ENCODE results near the gene NECTIN3. TPM values are rescaled to one million over a fixed set of nuclear protein-coding genes. Genes with fewer than 3 reads are reported as not detected.
A peak's percentile ranks its signal among the peaks of the same experiment; 100 is the strongest.

The NECTIN3 gene
- total RNA-seq, 2 experiments from 2014 or later, result 3.9 to 4.8 TPM

DNA sequence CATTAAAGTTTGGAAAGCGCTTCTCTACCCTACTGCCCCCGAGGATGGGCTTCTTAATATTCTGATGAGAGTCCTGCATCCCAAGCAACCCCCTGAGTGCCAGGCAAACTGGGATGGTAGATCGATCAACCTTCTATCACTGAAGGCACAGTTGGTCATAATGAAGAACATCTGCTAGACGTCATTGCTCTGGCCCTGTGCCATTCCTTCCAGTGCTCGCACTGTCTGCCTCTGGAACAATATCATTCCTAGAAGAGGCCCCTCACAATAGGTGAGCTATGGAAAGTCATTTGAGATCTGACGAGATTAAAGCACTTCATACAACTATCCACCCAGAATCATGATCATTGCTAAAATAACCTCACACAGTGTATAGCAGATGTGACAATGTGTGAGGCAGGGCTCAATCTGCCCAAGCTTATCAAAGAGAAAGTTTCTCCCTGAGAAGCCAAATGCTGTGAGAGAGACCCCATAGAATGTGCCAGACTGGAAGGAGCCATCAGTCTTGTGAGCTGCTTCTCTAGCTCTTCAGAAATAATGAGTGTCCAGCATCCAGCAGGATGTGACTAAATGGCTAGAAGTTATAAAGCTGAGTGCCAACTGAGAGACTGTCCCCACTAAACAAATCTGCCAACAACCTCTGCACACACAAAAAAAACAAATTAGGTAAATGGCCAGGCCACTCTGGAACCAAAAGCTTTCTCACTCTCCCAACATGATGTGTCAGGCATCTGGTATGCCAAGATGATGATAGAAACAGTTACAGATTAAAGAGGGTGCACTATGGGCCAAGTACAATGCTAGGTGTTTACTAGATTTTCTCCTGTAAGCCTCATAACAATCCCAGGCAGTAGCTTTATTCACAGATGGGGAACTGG, 165.5 kb downstream of the NECTIN3 start:
- ChIA-PET POLR2A (no interaction called here), CTCF (interaction anchor here (1.0 kb wide), 1 partner anchor 379 kb away, joined by 3 read pairs; no protein-coding TSS in a partner anchor)
- Mint-ChIP-seq H3K27ac (peak overlapping the region; percentile 71), H3K27me3 (no peaks in the 10 kb centered on the region), H3K9me3 (peaks cover 31% of the 10 kb centered on the region), H3K36me3 (ENCODE audit: low read depth) (peaks cover 26% of the 10 kb centered on the region), H3K4me1 (peaks cover 49% of the 10 kb centered on the region), H3K4me3 (no peak overlapping the region)
- no peak for DNase-seq

DNA sequence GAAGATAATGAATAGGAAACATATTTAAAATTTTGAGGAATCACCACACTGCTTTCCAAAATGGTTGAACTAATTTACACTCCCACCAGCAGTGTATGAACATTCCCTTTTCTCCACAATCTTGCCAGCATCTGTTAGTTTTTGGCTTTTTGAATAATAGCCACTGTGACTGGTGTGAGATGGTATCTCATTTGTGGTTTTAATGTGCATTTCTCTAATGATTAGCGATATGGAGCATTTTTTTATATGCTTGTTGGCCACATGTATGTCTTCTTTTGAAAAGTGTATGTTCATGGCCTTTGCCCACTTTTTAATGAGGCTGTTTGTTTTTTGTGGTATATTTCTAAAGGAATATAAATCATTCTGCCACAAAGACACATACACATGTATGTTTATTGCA, 166.3 kb downstream of the NECTIN3 start:
- H3K4me1 Mint-ChIP-seq, result peaks cover 49% of the 10 kb centered on the region
- DNase-seq, result no peak
- CTCF ChIA-PET, result no interaction called here
- peaks cover 29% of the 10 kb centered on the region for H3K36me3 Mint-ChIP-seq (ENCODE audit: low read depth)
- peak overlapping the region; percentile 19 for H3K27ac Mint-ChIP-seq
- no peaks in the 10 kb centered on the region for H3K27me3 Mint-ChIP-seq
- H3K9me3 Mint-ChIP-seq, result peaks cover 32% of the 10 kb centered on the region
- no peak overlapping the region for H3K4me3 Mint-ChIP-seq
- POLR2A ChIA-PET, result no interaction called here

DNA sequence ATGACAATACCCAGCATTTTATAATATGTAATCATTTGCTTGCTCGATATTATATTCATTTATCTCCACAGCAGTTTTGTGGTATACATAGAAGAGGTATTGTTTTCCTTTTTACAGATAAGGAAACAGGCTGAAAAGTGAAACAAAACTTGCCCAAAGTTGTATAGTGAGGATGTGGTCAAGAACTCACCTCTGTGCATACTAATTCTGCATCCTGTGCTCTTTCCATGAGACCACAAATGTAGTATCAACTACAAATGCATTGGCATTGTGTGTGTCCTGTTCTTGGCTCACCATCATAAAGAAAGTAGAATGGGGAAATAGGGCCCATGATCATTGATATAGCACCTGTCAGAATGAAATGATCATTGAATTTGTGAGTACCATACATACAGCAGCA, 167.3 kb downstream of the NECTIN3 start:
- H3K9me3 Mint-ChIP-seq, result peaks cover 37% of the 10 kb centered on the region
- peaks cover 30% of the 10 kb centered on the region for H3K36me3 Mint-ChIP-seq (ENCODE audit: low read depth)
- H3K4me3 Mint-ChIP-seq, result peak overlapping the region; percentile 28
- DNase-seq, result peak; percentile 64
- H3K27ac Mint-ChIP-seq, result peak overlapping the region; percentile 89
- ChIA-PET CTCF (interaction anchor here (0.9 kb wide), 1 partner anchor 368 kb away, joined by 3 read pairs; no protein-coding TSS in a partner anchor), POLR2A (no interaction called here)
- H3K27me3 Mint-ChIP-seq, result no peaks in the 10 kb centered on the region
- peaks cover 46% of the 10 kb centered on the region for H3K4me1 Mint-ChIP-seq

DNA sequence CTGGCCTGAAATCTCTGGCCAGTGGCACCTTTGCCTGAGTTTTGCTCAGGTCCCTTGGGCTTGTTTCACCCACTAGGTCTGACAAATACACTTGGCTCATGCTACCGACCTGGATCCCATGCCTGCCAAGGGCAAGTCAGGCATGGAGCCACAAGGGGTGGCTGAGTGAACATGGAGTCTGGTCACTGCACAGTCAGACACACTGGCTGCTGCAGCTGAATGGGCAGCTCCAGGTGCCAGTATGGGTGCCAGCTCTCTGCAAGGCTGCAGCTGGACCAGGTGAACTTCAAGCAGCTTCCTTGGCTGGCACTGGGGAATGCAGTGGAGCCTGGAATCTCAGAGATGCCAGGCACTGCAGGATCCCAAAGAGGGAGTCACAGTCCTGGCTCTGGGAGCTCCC, 170.3 kb downstream of the NECTIN3 start:
- no peaks in the 10 kb centered on the region for H3K27me3 Mint-ChIP-seq
- H3K4me3 Mint-ChIP-seq, result no peak overlapping the region
- H3K27ac Mint-ChIP-seq, result no peak overlapping the region
- peaks cover 37% of the 10 kb centered on the region for H3K9me3 Mint-ChIP-seq
- ChIA-PET CTCF (interaction anchor here (0.8 to 1.3 kb wide), 2 partner anchors 13 to 24 kb away, joined by 3 to 4 read pairs; no protein-coding TSS in a partner anchor), POLR2A (no interaction called here)
- no peak for DNase-seq
- H3K4me1 Mint-ChIP-seq, result peaks cover 35% of the 10 kb centered on the region
- peaks cover 25% of the 10 kb centered on the region for H3K36me3 Mint-ChIP-seq (ENCODE audit: low read depth)
